A673 (cell line): ENCODE measurements around the gene TAF3. TPM values are rescaled to one million over a fixed set of nuclear protein-coding genes. Genes with fewer than 3 reads are reported as not detected.

Experiments
- BruUV-seq: library from RNA; stranded (reverse); fragments of 400-500 nt; replicated peaks from 2 replicates; lab custom pipeline; 2021; lab: Mats Ljungman, UMichigan
- CTCF ChIA-PET: fragments of 300-600 bp; sonication (Branson Sonifier 250); formaldehyde crosslinking; loops from one replicate; lab custom pipeline; 2022; ENCODE audit warnings: antibody characterized with exemption; lab: Charles Lee
- POLR2A ChIA-PET: fragments of 300-600 bp; sonication (Branson Sonifier 250); formaldehyde crosslinking; loops from one replicate; lab custom pipeline; 2022; ENCODE audit warnings: antibody characterized with exemption; ENCODE audit not compliant: low non-redundant PET; lab: Charles Lee
- DNase-seq: peaks from one replicate; pipeline ENCODE4 v3.0.0-alpha.2; 2015; ENCODE audit warnings: low spot score
- H3K27ac ChIP-seq: fragments of 200-600 bp; sonication (generic); 2 replicates; pipeline ENCODE4 v1.5.1; 2016; ENCODE audit warnings: mixed run types, low read depth, mild to moderate bottlenecking, mixed read lengths, antibody characterized with exemption, low read length; ENCODE audit not compliant: poor library complexity, severe bottlenecking
- H3K27me3 ChIP-seq: fragments of 200-600 bp; sonication (generic); replicated peaks from 2 replicates; pipeline ENCODE4 v1.6.1; 2017; ENCODE audit warnings: mixed run types, low read depth, mild to moderate bottlenecking, mixed read lengths, antibody characterized with exemption, low read length; ENCODE audit not compliant: insufficient read depth, poor library complexity
- H3K36me3 ChIP-seq: fragments of 200-600 bp; sonication (generic); 2 replicates; pipeline ENCODE4 v1.6.1; 2016; ENCODE audit warnings: mixed run types, mild to moderate bottlenecking, mixed read lengths, antibody characterized with exemption, low read length; ENCODE audit not compliant: insufficient read depth, poor library complexity, severe bottlenecking
- H3K4me1 ChIP-seq: fragments of 200-600 bp; sonication (generic); 2 replicates; pipeline ENCODE4 v1.6.1; 2017; ENCODE audit warnings: mixed run types, mild to moderate bottlenecking, mixed read lengths, antibody characterized with exemption, low read length; ENCODE audit not compliant: insufficient read depth, poor library complexity, severe bottlenecking
- H3K4me3 ChIP-seq: fragments of 200-600 bp; sonication (generic); 2 replicates; pipeline ENCODE4 v1.5.1; 2016; ENCODE audit warnings: low read depth, mixed run types, mild to moderate bottlenecking, mixed read lengths, low read length; ENCODE audit not compliant: poor library complexity, severe bottlenecking
- H3K9me3 ChIP-seq: fragments of 200-600 bp; sonication (generic); 2 replicates; pipeline ENCODE4 v1.6.1; 2016; ENCODE audit warnings: mixed run types, low read depth, mild to moderate bottlenecking, mixed read lengths, antibody characterized with exemption, low read length; ENCODE audit not compliant: poor library complexity, severe bottlenecking
- EZH2 ChIP-seq: fragments of 200-600 bp; sonication (generic); IDR thresholded peaks from 2 replicates; pipeline ENCODE4 v1.6.1; 2017; ENCODE audit warnings: borderline replicate concordance, low read depth, mild to moderate bottlenecking, mixed read lengths, antibody characterized with exemption, low read length; ENCODE audit not compliant: poor library complexity, severe bottlenecking
- intact Hi-C: fragments of 100-400 bp; cut with micrococcal nuclease; formaldehyde crosslinking; loops from one replicate; pipeline ENCODE4 v1.10.0; 2022; ENCODE audit not compliant: unreplicated experiment
- total RNA-seq: library from RNA; stranded (reverse); gene quantifications from 2 replicates; pipeline ENCODE4 v1.2.3, GENCODE V29; 2021
- TF ChIP-seq, protein P1 (sequence below): fragments of 300-800, 200-600 bp; sonication (generic); conservative IDR thresholded peaks from 2 replicates; pipeline ENCODE4 v1.5.1; 2017; ENCODE audit warnings: low read depth, mild to moderate bottlenecking, antibody characterized with exemption, low read length, moderate library complexity, mixed read lengths

Gene TAF3
- total RNA-seq, 1 experiment from 2014 or later, result 14.0 TPM

DNA sequence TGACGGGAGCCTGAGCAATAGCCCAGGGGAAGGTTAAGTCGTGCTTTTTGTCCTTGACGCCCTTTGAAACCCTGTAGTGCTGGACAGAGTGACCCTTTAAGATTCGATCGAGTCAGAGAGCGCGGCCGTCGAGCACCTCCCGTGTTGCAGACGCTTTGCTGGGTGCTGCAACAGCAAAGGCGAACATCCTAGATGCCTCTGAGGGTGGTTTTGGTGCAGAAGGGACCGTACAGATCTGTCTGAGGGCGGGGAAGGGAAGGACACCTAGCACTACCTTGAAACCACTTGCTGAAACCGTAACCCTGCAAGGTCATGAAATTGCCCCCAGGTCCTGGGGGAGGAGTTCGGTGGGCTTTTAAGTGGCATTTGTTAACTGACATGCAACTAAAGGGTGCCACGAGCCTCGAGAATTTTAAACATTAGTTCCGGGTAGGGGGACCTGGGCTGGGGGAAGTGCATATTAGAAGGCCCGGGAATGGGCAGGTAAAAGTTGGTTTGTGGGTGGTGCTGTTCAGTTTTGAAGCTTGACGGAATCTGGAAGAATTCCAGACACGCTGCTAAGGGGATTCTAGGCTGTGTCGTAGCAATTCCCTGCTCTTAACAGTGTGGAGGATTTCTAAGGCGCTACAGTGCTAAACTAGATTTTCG lies 29.5 kb upstream of the TAF3 start:
- BruUV-seq, result TSS peak; percentile 43
- H3K4me1 ChIP-seq, result peaks cover 14% of the 10 kb centered on the region
- CTCF ChIA-PET, result no interaction called here
- peak overlapping the region; percentile 82 for H3K4me3 ChIP-seq
- intact Hi-C loops, result no loop called here
- H3K9me3 ChIP-seq, result no peaks in the 10 kb centered on the region
- POLR2A ChIA-PET, result no interaction called here
- DNase-seq, result peak; percentile 24
- peaks cover 15% of the 10 kb centered on the region for H3K36me3 ChIP-seq
- peak overlapping the region; percentile 87 for H3K27ac ChIP-seq
- TF ChIP-seq EZH2, result no peak
- TF ChIP-seq, protein P1, sequence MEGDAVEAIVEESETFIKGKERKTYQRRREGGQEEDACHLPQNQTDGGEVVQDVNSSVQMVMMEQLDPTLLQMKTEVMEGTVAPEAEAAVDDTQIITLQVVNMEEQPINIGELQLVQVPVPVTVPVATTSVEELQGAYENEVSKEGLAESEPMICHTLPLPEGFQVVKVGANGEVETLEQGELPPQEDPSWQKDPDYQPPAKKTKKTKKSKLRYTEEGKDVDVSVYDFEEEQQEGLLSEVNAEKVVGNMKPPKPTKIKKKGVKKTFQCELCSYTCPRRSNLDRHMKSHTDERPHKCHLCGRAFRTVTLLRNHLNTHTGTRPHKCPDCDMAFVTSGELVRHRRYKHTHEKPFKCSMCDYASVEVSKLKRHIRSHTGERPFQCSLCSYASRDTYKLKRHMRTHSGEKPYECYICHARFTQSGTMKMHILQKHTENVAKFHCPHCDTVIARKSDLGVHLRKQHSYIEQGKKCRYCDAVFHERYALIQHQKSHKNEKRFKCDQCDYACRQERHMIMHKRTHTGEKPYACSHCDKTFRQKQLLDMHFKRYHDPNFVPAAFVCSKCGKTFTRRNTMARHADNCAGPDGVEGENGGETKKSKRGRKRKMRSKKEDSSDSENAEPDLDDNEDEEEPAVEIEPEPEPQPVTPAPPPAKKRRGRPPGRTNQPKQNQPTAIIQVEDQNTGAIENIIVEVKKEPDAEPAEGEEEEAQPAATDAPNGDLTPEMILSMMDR, result no peak
- H3K27me3 ChIP-seq, result no peaks in the 10 kb centered on the region

DNA sequence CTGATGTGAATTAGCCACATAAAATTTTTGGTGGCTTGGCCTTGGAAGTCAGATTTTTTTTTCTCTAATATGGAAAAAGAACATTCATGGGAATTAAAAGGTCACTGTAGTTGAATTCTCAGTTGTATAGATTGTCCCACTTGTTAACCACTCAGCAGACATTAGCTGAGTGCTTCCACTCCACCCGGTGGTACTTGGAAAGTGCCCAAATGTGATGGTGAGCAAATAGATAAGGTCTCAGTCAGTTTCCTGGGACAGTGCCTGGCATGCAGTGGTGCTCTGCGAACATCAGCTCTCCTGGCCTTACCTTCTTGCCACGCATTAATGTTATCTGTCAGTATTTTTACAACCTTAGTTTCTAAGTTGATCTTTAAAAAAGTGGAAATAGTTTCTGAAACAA lies 28.9 kb upstream of the TAF3 start:
- DNase-seq, result peak; percentile 14
- peak overlapping the region; percentile 82 for H3K4me3 ChIP-seq
- no peaks in the 10 kb centered on the region for H3K9me3 ChIP-seq
- no peak for TF ChIP-seq EZH2
- TF ChIP-seq, protein P1, result no peak
- no TSS peak for BruUV-seq
- H3K27ac ChIP-seq, result no peak overlapping the region
- ChIA-PET CTCF (no interaction called here), POLR2A (no interaction called here)
- H3K4me1 ChIP-seq, result peaks cover 14% of the 10 kb centered on the region
- no peaks in the 10 kb centered on the region for H3K27me3 ChIP-seq
- intact Hi-C loops, result no loop called here
- peaks cover 11% of the 10 kb centered on the region for H3K36me3 ChIP-seq

DNA sequence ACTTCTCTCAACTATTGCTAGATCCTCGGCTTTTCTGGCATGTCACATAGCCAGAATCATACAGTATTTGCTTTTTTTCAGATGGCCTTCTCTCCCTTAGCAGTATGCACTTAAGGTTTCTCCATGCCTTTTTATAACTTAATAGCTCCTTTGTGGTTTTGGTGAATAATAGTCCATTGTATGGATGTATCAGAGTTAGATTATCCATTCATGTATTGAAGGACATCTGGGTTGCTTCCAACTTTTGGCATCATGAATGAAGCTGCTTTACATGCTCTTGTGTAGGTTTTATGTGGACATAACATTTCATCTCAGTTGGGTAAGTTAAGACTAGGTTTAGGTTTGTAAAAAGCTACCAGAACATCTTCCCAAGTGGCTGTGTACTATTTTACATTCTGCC lies 25.8 kb upstream of the TAF3 start:
- ChIA-PET POLR2A (no interaction called here), CTCF (no interaction called here)
- peaks cover 20% of the 10 kb centered on the region for H3K36me3 ChIP-seq
- H3K4me3 ChIP-seq, result no peak overlapping the region
- TF ChIP-seq, protein P1, result no peak
- TF ChIP-seq EZH2, result no peak
- peaks cover 8% of the 10 kb centered on the region for H3K4me1 ChIP-seq
- H3K9me3 ChIP-seq, result no peaks in the 10 kb centered on the region
- no peak for DNase-seq
- no peak overlapping the region for H3K27ac ChIP-seq
- H3K27me3 ChIP-seq, result no peaks in the 10 kb centered on the region
- no TSS peak for BruUV-seq
- intact Hi-C loops, result no loop called here
